GM03348 (cell line): ENCODE data around the gene SYNE2.
"Not testable (repeated sequence)": the region's sequence is repeated elsewhere in the genome, so short reads cannot be mapped to it uniquely, and the experiment has no call there.

Experiments
- DNase-seq: peaks from one replicate; pipeline ENCODE4 v3.0.0; 2012; ENCODE audit warnings: low spot score

SYNE2 gene

DNA sequence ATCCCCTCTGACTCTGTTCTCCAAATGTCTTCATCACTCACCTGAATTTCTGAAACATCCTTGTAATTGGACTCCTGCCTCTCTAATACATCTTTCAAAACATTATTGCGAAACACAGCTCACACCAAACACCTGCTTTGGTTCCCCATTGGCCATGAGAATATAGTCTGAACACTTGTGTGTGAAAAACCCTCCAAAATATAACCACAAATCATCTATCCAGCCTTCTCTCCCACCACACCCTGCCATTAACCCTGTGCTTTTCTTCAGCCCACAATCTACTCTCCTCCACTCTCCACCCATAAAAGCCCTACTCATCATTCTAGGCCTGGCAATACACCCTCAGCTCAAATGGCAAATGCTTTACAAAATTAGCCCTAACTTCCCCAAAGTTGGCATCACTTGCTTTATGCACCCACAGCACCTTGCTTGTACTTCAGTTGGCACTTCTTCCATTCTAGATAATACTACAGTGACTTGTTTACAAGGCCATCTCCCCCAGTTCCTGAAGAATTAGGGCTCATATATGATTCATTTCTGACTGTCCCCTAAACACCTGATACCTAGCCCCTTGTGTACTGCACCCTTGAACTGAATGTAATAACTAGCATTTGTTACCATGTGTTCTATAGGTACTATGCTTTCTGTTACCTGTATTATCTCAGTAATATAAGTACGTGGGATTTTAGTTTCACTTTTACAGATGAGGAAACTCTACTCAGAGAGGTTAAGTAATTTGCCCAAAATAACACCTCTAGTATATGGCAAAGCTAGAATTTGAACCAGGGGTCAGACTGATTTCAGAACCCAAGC, 17.3 kb downstream of the SYNE2 start:
- DNase-seq: not testable (repeated sequence)

DNA sequence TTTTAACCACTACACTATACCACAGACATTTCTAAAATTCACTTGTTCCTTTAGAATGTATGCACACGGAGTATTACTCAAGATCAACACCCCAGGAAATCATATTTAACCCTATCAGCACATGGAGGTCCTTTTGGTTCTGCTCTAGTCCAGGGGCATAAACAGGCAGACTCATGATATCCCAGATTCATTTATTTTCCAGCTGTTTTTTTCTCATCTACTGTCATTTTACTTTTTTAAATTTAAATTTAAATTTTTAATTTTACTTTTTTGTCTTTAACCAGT, 17.9 kb downstream of the SYNE2 start:
- not testable (repeated sequence) for DNase-seq

DNA sequence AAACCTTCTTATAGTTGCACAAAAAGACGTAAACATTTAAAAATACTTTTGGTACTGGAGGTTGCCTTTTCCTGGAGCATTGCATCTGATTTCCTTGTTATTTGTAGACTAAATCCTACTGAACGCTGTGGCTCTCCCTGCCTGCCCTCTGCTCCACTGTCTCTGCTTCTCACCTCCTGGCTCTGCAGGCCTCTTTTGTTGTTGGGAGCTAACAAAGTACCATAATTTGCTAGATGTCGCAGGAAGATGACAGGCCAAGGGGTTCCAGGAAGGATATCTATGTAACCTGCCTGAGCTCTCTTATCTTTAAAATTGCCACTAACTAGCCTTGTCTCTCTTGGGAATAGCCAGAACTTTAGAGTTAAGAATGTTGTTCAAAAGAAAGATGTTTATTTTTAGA, 21.4 kb downstream of the SYNE2 start:
- DNase-seq: no peak

DNA sequence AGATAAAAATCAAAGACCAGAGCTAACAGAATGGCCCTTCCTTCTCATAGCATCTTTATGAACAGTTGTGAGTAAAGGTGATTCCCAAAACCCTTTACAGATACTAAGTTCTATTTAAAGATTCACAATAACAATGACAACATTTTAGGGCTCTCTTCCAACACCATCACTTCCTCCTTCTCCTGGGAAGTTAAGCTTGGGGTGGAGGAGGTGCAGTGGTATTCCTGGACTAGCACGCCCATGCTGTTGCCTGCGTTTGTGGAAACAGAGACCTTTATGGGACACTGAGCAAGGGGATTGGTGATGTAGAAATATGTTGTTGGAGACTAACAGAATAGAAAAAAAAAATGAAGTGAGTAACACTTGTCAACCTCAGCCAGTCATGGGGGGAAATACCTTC, 22.5 kb downstream of the SYNE2 start:
- DNase-seq: no peak

DNA sequence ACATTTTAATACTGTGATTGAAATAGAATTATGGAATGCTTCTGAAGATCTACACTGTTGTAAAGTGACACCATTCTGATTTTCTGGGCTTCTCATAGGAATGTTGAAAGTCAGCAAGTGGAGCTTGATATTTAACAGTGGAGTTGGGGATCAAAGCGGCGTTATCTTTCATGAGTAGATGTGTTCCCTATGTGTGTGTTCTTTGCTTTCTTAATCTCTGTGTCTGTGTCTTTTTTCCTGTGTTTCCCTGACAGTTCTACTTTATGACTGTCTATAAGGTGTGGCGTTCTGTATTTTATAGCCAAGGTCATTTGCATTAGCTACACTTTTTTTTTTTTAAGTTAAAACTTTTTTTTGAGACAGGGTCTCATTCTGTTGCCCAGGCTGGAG, 24.7 kb downstream of the SYNE2 start:
- no peak for DNase-seq

DNA sequence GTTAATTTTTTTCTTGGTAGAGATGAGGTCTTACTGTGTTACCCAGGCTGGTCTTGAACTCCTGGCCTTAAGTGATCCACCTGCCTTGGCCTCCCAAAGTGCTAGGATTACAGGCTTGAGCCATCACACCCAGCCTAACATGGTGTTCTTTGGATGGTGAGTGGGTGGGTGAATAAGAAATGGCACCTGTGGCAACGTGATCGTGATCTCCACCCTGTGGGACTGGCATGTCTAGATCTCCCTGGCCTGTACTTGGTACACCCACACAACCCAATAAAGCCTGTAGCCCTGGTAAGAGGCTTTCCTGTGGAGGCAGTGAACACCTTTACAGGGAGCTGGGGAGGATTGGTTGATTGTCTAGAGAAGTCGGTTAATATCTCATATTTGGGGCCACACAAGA, 25.2 kb downstream of the SYNE2 start:
- DNase-seq: no peak

DNA sequence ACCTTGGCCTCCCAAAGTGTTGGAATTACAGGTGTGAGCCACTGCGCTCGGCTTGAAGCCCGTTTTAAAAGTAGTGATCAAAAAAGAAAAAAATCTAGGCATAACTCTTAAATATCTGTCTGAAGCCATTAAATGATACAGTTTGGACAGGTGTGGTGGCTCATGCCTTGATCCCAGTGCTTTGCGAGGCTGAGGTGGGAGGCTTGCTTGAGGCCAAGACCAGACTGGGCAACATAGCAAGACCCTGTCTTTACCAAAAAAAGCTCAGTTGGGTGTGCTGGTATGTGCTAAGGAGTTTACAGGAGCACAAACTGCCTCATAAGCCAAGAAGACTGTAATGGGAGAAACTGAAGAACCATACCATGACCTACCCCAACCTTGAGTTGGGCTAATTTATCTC, 26.0 kb downstream of the SYNE2 start:
- no peak for DNase-seq

DNA sequence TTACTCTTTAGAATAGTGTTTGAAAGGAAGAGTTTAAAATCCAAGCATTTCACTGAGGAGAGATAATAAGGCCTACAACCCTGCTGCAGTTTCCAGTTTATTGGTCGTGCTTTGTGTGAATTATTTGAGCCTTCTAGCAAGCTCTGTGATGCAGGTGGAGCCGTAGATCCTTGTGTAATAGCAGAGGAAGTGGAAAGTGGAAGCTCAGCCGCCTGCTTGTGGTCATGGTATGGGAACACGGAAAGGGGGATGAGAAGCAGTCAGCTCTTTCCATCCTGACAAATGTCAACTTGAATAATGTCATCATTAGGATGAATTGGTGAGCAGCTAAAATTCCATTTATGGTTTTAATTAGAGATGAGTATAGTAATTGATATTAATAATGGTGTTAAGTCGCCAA, 29.1 kb downstream of the SYNE2 start:
- DNase-seq: no peak

DNA sequence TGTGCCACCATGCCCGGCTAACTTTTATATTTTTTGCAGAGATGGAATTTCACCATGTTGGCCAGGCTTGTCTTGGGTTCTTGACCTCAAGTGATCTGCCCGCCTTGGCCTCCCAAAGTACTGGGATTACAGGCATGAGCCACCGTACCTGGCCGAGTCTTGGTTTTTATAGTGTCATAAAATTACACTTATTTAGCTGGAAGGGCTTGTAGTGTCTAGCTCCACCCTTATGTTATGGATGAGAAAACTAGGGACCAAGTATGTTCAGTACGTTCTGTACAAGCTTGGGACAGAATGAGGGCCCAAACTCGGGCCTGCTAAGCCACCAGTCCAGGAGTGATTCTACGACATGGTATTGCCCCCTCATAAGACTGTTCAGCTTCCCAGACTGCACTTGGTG, 35.1 kb downstream of the SYNE2 start:
- no peak for DNase-seq

DNA sequence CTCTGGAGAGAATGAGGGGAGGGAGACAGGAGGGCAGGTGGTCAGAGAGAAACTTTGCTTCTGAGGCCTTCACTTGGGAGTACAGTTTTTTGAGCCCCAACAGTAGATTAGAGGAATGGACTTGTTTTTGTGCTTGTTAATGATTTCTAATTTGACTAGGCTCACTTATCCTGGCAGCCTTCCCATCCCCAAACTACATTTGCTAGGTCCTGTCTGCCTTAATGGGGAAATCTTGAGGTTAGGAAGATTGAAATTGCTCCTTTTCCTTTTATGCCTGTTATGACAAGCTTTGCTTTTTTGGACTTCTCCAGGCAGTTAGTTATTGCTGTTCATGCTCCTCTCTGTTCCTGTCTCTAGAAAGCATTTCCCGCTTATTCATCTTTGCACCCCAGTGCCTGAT, 37.7 kb downstream of the SYNE2 start:
- DNase-seq: no peak

DNA sequence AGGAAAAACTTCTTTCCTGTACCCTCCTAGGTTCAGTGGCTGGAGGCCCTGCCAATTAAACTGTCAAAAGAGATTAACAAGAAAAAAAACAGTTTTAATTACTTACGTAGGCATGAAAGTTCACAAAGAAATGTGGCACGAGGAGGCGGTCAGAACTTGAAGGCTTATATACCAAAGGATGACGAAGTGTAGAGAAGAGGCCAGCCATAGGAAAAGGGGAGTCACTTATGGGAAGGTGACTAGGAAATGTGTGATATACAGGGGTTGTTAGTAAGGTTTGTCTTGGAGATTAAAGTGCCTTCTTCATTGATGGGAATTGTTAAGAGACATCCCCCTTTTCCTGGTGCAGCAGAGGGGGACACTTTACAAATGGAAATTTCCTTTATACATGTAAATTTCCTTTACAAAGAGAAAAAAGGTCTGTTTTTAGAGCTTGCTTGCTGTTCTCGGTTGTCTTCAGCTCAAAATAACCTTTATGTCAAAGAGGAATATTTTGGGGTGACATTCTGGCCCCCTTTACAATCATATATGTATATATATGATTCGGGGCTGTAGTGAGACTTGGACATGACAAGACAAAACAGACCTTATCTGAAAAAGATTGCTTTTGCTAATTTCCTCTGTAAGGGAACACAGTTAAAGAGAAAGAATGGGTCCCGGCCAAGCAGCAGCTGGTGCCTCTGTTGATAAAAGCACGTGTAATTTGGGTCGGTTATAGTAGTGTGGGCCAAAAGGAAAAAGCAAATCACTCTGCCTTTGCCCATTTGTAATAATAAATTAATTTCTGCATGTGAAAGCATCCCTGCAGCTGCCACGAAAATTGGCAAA, 38.6 kb downstream of the SYNE2 start:
- DNase-seq: no peak

DNA sequence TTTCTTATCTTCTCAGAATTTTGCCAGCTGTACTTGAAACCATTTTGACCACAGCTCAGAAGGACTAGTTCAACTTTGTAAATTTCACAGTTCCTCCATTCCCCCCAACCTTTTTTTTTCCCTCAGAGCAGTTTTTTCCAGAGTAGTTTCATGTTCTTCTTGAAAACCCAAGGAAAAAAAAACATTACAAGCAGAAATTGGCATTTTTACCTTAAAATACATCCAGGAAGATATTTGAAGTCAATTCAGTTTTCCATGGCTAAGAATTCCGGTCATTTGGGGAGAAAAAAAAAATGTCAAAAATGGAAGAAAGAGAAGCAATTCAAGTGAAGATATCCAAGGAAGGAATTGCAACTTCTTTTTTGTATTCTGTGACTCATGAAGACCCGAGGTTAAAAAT, 39.5 kb downstream of the SYNE2 start:
- DNase-seq: no peak

DNA sequence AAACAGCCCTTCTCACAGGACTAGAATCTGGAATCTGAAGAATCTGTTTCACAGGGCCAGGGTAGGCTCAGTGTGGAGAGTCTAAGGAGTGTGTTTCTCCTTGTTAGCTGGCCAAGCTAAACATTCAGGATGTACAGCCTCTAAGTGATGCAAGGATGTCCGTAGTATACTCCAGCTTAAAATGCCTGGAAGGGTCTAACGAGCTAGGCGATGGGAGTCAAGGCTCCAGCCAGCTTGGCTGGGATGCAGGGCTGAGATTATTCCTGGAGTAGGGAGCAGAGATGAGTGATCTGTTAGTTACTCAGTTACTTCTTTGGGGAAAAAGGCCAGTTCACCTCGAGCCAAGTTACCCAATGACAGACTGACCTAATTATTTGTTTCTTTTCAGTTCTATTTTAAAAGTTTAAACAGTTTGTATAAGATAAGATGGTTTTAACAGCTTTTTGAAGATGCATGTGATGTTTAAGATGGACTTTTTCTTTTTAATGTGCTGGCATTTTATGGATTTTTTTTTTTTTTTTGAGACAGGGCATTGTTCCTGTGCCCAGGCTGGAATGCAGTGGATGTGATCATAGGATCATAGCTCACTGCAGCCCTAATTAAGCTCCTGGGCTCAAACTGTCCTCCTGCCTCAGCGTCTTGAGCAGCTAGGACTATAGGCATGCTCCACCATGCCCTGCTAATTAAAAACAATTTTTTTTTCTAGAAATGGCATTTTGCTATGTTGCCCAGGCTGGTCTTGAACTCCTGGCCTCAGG, 41.1 kb downstream of the SYNE2 start:
- peak; percentile 70 for DNase-seq

DNA sequence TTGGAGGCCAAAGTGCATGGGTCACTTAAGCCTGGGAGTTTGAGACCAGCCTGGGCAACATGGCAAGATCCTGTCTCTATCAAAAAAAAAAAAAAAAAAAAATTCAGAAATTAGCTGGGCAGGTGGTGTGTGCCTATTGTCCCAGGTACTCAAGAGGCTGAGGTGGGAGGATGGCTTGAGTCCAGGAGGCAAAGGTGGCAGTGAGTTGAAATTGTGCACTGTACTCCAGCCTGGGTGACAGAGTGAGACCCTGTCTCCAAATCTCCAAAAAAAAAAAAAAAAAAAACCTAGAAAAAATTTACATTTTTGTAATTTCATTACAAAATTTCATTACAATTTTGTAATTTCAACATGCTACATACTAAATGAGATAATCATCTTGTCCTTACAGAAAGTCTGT, 42.7 kb downstream of the SYNE2 start:
- DNase-seq: no peak

DNA sequence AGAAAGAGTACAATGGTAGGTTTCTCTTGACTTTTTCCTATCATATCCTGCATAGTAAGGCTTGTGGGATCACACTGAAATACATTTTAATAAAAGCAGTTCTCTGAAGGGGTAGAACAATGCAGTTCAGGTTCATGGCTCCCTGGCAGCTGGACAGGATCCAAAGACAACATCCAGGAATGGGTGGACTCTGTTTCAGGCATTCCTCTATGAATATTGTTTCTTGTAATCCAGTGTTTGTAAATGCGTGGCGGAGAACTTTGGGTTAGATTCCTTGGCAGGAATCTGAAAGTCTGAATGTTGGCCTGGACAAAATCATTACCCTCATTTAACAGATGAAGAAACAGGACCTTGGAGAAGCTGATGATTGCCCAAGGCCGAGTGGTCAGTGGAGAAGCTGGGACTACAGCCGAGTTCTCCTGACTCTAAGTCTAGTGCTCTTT, 43.5 kb downstream of the SYNE2 start:
- DNase-seq: peak; percentile 56

DNA sequence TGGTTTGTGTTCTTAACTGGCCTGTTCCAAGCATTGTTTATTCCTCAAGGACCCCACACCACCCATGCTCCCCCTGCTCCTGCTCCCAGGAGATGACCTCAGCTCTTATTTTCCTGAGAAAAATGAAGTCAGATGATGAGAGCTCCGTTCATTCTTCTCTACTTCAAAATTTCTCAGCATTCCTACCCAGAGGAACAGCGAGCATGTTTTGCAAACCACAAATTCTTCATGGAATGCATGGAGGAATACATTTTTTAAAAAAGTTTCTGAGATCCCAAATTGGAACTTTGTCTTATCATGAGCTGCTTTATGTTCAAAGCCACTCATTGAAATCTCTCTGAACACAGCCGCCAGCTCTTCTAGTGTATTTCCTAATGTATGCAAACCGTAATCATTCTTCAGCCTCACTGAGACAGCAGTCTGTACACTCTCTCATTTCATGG, 44.9 kb downstream of the SYNE2 start:
- peak; percentile 23 for DNase-seq

DNA sequence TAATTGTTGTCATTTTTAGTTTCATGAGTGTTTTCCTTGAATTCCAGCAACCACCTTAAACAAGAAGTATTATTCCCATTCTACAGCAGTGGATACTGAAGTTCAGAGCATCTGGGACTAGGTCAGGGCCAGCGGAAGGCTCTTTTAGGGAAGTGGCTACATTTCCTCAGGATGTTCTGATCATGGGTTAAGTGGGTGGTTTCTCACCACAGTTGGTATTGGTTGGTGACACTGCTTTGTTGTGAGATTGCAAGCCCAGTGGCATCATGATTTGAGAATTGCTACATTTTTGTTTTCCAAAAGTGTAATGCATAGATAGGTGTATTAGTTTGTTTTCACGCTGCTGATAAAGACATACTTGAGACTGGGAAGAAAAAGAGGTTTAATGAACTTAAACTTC, 47.1 kb downstream of the SYNE2 start:
- DNase-seq: no peak

DNA sequence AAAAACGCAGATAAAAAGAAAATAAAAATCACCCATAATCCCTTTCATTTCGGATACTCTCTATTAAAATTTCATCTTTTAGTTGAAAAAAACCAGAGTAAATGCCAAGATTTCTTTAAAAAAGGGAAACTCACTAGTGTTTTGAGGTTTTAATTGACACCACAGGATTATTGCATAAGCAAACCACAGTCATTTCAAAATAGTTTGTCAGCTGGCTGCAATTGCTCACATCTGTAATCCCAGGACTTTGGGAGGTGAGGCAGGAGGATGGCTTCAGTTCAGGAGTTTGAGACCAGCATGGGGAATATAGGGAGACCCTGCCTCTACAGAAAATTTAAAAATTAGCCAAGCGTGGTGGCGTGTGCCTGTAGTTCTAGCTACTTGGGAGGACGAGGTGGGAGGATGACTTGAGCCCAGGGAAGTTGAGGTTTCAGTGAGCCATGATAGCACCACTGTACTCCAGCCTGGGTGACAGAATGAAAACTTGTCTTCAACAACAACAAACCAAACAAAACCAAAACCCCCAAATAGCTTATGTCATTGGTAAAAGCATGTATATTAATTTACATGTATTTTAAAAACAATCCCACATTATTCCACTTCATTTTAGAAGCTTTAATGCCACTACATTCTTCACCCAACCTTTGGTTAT, 48.8 kb downstream of the SYNE2 start:
- DNase-seq: peak; percentile 54

DNA sequence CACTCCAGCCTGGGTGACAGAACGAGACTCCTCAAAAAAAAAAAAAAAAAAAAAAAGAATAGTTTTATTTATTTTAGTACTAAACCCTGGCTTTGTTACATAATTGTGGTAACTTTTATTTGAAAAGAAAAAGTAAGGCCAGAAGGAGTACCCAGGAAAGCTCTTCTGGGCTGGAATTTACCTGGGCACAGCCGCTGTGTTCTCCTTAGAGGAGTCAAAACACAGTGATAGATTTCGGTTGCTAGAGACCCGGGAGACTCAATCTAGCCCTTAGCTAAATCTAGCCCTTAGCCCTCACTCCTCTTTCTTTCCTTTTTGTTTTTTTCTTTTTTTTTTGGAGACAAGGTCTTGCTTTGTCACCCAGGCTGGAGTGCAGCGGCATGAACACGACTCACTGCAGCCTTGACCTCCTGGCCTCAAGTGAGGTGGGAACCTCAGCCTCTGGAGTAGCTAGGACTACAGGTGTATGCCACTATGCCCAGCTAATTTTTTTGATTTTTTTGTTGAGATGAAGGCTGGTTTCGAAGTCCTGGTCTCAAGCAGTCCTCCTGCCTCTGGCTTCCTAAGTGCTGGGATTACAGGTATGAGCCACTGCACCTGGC, 49.7 kb downstream of the SYNE2 start:
- no peak for DNase-seq

DNA sequence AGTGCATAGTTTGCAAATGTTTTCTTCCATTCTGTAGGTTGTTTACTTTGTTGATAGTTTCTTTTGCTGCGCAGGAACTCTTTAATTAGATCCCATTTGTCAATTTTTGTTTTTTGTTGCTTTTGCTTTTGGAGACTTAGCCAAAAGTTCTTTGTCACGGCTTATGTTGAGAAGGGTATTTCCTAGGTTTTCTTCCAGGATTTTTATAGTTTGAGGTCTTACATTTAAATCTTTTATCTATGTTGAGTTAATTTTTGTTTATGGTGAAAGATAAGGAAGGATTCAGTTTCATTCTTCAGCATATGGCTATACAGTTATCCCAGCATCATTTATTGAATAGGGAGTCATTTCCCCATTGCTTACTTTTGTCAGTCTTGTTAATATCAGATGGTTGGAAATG, 51.9 kb downstream of the SYNE2 start:
- no peak for DNase-seq

DNA sequence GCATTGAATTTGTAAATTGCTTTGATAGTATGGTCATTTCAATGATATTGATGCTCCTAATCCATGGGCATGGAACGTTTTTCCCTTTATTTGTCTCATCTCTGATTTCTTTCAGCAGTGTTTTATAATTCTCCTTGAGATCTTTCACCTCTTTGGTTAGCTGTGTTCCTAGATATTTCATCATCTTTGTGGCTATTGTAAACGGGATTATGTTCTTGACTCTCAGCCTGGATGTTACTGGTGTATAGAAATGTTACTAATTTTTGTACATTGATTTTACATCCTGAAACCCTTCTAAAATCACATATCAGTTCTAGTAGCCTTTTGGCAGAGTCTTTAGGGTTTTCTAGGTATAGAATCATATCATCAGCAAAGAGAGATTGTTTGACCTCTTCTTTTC, 52.6 kb downstream of the SYNE2 start:
- no peak for DNase-seq

DNA sequence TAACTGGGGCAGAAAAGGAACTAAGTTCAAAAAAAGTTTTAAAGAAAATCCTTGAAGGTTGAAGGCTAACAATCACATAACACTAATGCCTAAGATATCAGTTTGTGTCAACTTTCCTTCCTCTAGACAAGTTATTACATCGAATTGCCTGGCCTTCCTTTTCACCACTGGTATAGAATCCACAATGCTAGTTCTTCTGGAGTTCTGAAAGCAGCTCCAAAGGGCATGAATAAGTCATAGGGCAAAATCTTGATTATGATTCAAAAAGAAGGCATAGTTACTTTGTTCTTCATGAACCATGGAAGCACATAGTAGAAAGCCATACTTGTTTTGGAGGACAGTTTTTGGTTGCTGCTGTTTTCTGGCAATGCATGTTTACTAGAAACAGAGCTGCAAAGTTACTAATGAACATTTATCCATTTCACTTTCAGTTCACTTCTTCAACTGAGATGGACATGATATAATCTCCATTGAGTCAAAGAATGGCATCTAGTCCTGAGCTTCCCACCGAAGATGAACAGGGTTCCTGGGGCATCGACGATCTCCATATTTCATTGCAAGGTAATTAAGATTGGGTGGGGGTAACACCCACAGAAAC, 56.0 kb downstream of the SYNE2 start:
- no peak for DNase-seq
